GM18858 (cell line): ENCODE measurements around the gene AIMP1.

Source experiments
- ATAC-seq: cut with Tn5 transposase; IDR thresholded peaks from one replicate; pipeline ENCODE4 v1.9.1; 2021; ENCODE audit not compliant: unreplicated experiment

The AIMP1 gene

DNA sequence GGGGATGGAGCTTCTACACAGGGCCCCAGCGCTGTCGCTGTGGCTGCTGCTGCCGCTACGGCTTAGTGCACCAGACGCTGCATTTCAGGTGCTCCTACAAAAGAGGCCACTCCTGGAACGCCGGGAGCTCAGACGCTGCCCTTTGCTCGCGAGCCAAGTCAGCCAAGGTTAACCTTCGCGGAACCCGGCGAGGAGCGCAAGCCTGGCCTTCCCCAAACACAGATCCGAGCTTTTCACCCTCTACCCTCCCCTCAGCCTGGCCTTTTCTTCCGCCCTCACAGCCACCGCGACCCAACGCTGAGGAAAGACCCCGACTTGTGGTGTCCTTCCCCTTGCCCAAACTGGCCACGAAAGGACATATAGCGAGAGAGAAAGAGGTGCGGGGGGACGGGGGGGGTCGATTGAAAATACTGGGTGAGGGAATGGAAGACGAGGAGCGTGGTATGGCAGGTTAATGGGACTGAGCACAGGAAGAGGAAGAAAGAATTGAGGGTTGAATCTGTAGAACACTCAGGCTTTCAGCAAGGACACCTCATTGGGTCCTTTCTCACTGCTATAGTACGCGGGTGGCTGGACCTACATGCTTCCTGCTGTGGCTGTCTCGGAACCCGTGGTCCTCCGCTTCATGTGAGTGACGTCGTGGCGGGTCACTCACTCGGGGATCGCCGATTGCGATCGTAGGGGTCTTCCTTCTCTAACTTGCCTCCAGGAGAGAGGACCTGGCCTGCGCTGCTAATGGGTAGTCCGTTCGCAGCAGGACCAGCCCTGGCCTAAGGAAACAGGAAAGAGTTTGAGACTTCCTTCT is at the start of gene AIMP1, which contains the start of gene TBCK:
AIMP1 (plus strand) TSS at position 583 of the 805 bp plus-strand sequence. CDS start 8,460 bp downstream, outside the sequence.
TBCK (minus strand) TSS at position 242 of the 805 bp plus-strand sequence. CDS start 7,249 bp downstream, outside the sequence.
- ATAC-seq = peak; percentile 80

DNA sequence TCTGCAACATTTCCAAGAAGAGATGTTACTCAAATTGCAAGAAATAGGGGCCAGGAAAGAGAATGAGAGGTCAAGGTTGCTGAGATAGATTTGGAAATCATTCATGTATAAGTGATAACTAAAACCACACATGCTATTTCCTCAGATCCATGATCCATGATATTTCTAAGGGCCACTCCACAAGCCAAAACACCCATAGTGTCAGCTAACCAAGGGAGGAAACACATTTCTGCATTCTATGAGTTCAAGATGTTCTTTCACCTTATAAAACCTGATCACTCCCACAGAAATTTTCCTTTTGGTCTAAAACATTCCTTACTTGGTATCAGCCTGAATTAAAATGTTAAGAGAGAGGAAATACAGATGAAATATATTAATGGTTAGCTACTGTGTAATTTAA is 47.6 kb upstream of the AIMP1 start:
- no peak for ATAC-seq

DNA sequence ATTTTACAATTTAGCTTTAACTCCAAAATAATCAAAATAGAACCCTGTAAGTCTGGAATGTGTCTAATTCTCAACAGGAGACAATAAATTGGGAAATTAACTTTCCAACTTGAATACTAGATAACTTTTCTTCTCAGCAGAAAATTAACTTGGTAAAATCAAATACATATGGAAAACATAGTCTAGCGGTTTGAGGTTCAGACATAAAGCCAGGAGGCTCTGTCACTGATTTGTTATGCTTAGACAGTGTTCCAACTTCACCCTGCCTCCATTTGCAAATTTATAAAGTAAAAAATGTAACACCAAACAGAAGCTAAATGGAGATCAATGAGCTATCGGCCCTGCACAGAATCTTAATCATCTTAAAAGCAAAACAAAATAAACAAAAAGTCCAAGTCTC is 46.6 kb upstream of the AIMP1 start:
- ATAC-seq = no peak

DNA sequence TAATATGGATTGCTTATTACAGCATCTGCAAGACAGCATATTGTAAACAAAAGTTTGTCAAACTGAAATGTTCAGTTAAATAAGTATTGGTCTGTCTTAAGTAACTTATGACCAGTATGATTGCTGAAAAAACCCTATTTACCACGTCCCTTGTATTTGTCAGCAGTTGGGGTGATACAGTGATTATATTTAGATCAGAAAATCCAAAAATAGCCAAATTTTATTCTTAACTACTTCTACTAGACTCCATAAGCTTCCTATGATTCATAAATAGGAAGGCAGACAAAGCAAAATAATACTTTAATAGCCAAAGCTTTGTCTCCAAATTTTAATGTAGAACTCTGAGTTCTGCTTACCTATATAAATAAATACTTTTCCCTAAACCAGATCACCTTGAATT is 45.6 kb upstream of the AIMP1 start:
- ATAC-seq = no peak

DNA sequence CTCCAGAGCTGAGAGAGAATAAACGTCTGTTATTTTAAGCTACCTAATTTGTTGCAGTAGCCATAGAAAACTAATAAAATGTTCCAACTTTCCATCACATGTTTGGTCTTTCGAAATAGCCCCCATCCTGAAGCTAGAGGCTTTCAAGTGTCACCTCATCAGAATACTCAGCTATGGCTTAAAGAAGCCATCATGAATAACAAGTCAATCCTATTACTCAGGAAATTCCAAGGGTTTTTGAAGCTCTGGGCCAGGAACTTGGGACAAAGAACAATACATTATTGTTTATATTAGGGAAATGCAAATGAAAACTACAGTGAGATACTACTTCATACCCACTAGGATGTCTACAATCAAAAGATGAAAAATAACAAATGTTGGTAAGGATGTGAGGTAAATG is 42.5 kb upstream of the AIMP1 start:
- ATAC-seq = no peak

DNA sequence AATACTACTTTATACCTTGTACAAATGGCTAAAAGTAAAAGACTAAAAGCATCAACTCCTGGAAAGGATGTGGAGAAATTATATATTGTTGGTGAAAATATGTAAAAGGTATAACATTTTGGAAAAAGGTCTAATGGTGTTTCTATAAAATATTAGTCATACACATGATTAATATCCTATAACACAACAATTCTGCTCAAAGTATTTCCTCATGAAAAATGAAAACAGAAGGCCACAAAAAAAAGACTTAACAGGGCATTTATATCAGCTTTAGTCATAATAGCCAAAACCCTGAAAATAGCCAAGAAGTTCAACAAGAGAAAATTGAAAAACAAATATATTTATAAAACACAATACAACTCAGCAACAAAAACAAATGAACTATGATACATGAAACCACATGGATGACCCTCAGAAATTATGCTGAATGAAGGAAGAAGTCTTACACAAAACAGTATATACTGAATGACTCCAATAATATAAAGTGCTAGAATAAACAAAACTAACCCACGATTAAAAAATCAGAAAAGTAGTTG is 39.1 kb upstream of the AIMP1 start:
- no peak for ATAC-seq

DNA sequence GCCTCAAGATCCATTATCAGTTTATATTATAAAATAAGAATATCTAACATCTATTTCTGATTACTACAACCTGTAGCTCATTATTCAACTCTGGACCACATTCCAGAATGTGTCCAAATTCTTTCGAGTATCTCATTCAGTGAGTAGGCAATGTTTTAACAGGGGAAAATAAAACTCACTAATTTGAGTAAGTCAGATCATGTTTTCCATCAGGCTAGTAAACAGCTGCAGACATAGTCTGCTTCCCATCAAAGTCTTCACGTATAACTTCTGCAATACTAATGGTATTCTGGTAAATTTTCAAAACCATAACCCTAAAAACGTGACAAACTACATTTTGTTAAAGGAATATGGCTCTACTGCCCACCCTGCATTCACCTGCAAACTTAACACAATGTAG is 32.1 kb upstream of the AIMP1 start:
- ATAC-seq = no peak

DNA sequence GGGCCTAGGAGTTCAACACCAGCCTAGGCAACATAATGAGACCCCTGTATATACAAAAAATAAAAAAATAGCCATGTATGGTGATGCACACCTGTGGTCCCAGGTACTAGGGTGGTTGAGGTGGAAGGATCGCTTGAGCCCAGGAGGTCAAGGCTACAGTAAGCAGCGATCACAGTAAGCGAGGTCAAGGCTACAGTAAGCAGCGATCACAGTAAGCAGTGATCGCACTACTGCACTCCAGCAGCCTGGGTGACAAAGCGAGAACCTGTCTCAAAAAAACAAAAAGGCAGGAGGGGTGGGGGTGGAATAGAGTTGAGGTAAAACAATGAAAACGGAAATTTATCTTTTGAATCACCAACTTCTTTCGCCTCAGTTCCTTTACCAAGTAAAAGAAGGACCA is 29.7 kb upstream of the AIMP1 start:
- ATAC-seq = no peak

DNA sequence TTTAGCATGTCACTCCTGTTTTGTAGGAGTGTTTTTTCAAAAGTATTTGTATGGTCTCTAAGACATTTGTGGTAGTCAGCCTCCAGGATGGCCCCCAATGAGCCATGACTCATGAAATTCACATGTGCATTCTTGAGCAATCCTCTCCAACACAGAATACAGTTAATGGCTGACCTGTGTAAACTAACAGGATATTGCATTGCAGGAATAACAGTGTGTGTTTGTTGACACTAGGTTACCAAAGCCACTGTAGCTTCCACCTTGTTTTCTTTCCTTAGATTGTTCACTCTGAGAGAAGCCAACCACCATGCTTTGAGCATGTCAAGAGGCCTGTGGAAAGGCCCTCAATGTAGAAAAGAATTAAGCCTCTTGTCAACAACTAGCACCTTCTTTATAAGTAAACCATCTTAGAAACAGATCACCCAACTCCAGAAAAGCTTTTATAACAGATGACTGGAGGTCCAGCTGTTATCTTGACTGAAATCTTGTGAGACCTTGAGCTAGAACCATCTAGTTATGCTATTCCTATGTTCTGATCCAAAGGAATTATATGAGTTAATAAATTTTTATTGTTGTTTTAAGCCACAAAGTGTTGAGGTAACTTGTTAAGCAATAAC is 28.9 kb upstream of the AIMP1 start:
- ATAC-seq = no peak

DNA sequence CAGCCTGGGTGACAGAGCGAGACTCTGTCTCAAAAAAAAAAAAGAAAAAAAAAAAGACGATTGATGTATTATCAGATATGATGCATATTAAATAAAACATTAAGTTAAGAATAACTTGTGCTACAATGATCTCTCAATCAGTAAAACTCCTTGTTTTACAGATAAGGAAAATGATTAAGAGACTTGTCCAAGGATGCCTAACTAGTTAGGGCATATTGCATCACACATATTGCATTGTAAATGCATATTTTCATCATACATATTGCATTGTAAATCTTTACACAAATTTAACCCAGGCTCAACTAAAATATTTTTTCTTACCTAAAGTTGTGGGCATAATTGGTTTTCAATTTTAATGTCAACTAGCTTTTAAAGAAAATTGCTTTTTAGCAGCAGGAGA is 26.6 kb upstream of the AIMP1 start:
- no peak for ATAC-seq

DNA sequence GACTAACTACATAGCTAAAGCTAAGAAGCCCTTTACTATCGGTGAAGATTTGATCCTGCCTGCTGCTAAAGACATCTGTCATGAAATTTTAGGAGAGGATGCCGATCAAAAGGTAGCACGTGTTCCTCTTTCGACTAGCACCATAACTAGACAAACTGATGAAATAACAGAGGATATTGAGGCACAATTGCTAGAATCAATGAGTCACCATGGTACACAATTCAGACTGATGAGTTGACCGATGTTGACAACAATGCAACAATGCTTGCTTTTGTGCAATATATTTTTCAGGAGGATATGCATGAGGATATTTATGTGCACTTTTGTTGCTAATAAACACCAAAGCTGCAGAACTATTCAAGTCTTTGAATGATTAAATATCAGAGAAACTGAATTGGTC is 24.7 kb upstream of the AIMP1 start:
- ATAC-seq = no peak

DNA sequence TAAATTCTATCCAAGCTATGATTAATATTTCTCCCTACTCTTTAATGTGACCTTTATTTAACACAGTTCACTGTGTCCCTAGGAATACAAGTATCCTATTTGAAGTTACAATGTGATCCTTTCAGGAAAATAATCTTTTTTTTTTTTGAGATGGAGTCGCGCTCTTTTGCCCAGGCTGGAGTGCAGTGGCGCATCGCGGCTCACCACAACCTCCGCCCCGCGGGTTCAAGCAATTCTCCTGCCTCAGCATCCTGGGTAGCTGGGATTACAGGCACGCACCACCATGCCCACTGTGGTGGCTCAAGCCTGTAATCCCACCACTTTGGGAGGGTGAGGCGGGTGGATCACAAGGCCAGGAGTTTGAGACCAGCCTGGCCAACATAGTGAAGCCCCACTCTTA is 22.3 kb upstream of the AIMP1 start:
- no peak for ATAC-seq

DNA sequence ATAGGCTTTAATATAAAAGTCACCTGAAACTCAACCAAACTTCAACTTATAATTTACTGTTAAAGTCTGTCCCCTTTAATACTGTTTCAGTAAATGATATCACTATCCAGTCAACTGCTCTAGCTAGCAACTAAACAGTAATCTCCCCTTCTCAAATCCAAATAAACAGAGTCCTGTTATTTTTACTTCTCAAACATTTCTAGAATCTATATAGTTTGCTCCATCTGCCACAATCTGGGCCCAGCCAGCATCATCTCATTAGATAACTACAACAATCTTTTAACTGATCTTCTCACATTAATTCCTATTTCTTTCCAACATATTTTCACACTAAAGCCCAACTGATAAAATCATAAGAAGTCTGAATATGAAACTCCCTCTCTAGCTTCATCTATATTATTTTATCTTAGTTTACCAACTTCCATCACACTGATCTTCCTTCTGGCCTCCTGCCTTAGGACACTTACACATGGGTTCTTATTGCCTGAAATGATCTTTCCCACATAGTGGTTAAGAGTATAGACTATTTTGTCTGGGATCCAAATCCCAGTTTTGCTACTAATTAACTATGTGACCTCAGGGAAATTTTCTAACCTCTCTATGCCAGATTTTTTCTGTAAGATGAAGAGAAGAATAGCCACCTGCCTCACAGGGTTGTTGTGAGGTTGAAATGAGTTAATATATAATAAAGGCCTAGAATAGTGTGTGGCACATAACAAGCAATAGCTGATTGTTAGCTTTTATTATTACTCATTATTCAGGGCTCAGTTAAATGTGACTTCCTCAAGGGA is 18.9 kb upstream of the AIMP1 start:
- no peak for ATAC-seq

DNA sequence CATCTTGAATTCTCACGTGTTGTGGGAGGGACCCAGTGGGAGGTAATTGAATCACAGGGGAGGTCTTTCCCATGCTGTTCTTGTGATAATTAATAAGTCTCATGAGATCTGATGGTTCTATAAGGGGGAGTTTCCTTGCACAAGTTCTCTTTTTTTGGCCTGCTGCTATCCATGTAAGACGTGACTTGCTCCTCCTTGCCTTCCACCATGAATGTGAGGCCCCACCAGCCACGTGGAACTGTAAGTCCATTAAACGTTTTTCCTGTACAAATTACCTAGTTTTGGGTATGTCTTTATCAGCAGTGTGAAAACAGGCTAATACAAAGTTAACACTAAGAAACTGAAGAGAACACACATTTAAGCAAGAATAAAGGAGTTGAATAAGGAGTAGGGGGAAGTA is 16.4 kb upstream of the AIMP1 start:
- no peak for ATAC-seq

DNA sequence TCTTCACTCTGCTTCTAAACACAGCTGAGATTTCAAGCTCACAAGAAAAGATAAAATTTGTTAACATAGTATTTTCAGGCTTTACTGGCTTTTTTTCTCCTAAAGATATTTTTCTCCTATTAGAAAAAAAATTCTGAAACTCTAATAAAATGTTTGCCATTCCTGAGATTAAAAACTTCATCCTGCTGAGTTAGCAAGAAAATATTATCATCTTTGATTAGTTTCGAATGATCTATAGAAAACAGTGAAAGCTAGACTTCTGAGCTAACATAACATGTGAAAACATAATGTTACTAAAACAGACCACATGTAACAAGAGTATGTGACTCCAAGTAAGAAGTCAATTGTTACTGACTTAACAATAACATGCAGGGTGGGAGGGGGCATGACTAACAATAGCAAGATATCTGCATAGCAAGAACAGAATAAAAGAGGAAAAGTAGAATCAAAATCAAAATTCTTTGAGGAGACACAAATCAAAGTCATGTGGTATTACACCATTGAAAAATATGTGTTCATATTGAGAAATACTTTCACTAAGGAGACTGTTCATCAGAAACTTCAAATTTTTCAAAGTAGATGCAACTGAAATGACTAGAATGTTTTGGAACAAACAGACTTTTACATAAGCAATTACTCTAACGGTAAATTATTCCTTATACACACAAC is 14.8 kb upstream of the AIMP1 start:
- ATAC-seq = no peak

DNA sequence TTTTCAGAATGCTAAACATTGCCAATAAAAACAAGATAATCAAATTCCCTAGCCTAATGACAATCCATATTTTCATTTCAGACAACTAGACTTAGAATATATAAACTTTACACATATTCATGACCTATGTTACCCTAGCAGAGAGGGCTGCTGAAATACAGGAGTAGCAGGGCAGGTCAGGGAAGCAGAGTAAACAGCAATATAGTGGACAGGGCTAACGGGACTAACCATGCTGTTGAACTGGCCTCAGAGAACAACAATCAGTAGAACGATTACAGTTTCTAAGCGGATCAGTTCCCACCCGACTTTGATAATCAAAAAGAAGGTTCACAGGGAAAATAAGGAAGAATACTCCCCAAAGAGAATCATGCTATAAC is 14.3 kb upstream of the AIMP1 start:
- no peak for ATAC-seq

DNA sequence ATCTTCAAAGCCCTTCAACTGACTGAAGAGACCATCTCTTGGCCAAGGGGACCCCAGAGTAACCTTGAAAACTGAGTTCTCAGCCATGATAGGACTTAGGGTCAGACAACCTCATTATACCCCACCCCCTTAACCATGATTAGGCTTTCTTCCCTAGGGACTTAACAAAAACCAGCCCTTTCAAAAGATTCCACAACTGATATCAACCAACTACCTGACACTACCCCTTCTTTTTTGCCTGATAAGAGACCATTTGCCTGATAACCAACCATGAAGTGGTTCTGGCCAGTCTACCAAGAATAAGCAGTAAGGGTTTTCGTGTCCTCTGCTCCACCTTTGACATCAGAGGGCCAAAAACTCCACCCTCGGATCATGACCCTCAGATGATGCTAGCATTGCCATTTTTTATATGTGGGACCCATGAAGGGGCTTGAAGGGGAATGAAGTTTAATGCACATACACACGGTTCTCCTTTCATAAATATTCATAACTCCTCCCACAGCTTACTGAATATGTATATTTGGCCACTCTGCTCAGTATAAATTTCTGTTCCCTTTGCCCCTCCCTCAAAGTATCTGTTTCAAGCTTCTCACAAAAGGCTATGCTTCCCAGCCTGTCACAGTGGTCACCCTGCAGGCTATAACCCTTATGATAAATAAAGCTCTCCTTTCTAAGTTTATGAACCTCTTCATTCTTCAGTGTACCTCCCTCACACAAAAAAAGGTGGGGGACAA is 12.6 kb upstream of the AIMP1 start:
- ATAC-seq = no peak

DNA sequence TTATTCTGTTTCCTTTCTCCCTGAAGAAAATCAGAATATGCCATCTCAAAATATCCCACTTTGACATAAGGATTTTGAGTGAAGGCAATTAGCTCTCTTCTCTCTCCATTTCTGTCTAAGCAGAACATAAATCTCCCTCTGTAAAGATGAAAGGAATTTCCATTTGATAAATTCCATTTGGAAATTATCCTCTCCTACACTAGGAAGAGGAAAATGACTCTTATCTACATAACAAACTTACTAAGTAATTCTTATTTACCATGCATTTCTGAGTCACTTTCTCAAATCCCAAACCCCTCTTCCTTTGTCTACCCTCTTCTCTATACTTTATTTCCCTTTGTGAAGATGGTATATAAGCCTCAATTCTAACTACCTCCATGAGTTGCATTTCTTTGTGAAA is 11.7 kb upstream of the AIMP1 start:
- no peak for ATAC-seq

DNA sequence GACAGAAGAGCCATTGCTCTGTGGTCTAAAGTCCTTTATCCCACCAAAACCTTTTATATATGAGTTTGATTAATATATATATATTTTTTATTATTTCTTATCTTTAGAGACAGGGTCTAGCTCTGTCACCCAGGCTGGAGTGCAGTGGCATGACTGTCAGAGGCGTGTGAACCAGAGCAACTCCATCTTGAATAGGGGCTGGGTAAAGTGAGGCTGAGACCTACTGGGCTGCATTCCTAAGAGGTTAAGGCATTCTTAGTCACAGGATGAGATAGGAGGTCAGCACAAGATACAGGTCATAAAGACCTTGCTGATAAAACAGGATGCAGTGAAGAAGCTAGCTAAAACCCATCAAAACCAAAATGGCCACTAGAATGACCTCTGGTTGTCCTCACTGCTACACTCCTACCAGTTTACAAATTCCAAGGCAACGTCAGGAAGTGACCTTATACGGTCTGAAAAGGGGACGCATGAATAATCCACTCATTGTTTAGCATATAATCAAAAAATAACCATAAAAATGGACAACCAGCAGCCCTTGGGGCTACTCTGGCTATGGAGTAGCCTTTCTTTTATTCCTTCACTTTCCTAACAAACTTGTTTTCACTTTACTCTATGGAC is 10.8 kb upstream of the AIMP1 start:
- ATAC-seq = no peak

DNA sequence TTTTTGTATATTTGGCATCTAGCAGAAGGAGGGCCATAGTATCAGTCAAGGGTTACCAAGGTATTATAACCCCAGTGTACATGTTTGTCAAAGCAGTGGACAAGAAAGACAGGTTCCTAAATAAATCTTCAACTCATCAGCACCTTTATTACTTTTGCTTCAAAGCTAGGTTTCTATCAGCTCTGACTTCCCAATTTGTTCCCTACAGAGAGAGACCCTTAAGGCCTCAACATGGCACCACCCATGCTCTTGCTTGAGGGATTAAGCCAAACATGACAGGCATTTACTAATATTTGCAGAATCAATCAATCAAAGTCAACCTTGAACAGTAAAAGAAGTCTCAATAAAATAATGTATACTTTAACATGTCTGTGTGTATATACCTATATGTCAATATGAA is 9.8 kb upstream of the AIMP1 start:
- no peak for ATAC-seq
